HEK293 (cell line): ENCODE measurements around the gene MTERF4.

Experiments
- ATF2 ChIP-seq: fragments of 450-650 bp; formaldehyde crosslinking; IDR thresholded peaks from 2 replicates; pipeline ENCODE4 v1.5.1; 2016; ENCODE audit warnings: missing biosample characterization, missing genetic modification characterization, low read depth
- ELK4 ChIP-seq: IDR thresholded peaks from 2 replicates; pipeline ENCODE4 v1.6.1; 2011; ENCODE audit warnings: mild to moderate bottlenecking, low read depth, low read length, borderline replicate concordance
- GLIS1 ChIP-seq: fragments of 450-650 bp; formaldehyde crosslinking; IDR thresholded peaks from 2 replicates; pipeline ENCODE4 v1.5.1; 2016; ENCODE audit warnings: missing biosample characterization, missing genetic modification characterization
- GLIS2 ChIP-seq: fragments of 450-650 bp; formaldehyde crosslinking; IDR thresholded peaks from 2 replicates; pipeline ENCODE4 v1.5.1; 2016; ENCODE audit warnings: missing biosample characterization, missing genetic modification characterization
- KLF10 ChIP-seq: fragments of 450-650 bp; IDR thresholded peaks from 2 replicates; pipeline ENCODE4 v1.5.1; 2018; ENCODE audit warnings: missing biosample characterization, mild to moderate bottlenecking, missing genetic modification characterization
- PATZ1 ChIP-seq: fragments of 450-650 bp; formaldehyde crosslinking; IDR thresholded peaks from 2 replicates; pipeline ENCODE4 v1.5.1; 2016; ENCODE audit warnings: missing biosample characterization, missing genetic modification characterization
- RBAK ChIP-seq: fragments of 450-650 bp; formaldehyde crosslinking; IDR thresholded peaks from 2 replicates; pipeline ENCODE4 v1.5.1; 2016; ENCODE audit warnings: missing biosample characterization, missing genetic modification characterization
- REST ChIP-seq: fragments of 450-650 bp; formaldehyde crosslinking; IDR thresholded peaks from 2 replicates; pipeline ENCODE4 v1.5.1; 2016; ENCODE audit warnings: missing biosample characterization, missing genetic modification characterization
- TRIM28 ChIP-seq: IDR thresholded peaks from 2 replicates; pipeline ENCODE4 v1.6.1; 2011; ENCODE audit warnings: low read length, control low read depth, borderline replicate concordance
- ZFP37 ChIP-seq: fragments of 450-650 bp; formaldehyde crosslinking; IDR thresholded peaks from 2 replicates; pipeline ENCODE4 v1.5.1; 2016; ENCODE audit warnings: missing biosample characterization, missing genetic modification characterization
- ZFP41 ChIP-seq: fragments of 450-650 bp; formaldehyde crosslinking; IDR thresholded peaks from 2 replicates; pipeline ENCODE4 v1.5.1; 2016; ENCODE audit warnings: missing biosample characterization, missing genetic modification characterization, borderline replicate concordance
- ZNF140 ChIP-seq: fragments of 450-650 bp; formaldehyde crosslinking; IDR thresholded peaks from 2 replicates; pipeline ENCODE4 v1.5.1; 2016; ENCODE audit warnings: missing biosample characterization, missing genetic modification characterization
- ZNF223 ChIP-seq: fragments of 450-650 bp; formaldehyde crosslinking; IDR thresholded peaks from 2 replicates; pipeline ENCODE4 v1.5.1; 2016; ENCODE audit warnings: missing biosample characterization, missing genetic modification characterization
- ZNF280D ChIP-seq: fragments of 450-650 bp; formaldehyde crosslinking; IDR thresholded peaks from 2 replicates; pipeline ENCODE4 v1.5.1; 2016; ENCODE audit warnings: missing biosample characterization, missing genetic modification characterization
- ZNF362 ChIP-seq: fragments of 450-650 bp; formaldehyde crosslinking; IDR thresholded peaks from 2 replicates; pipeline ENCODE4 v1.5.1; 2016; ENCODE audit warnings: missing biosample characterization, missing genetic modification characterization
- ZNF416 ChIP-seq: fragments of 450-650 bp; formaldehyde crosslinking; IDR thresholded peaks from 2 replicates; pipeline ENCODE4 v1.5.1; 2016; ENCODE audit warnings: missing biosample characterization, missing genetic modification characterization
- ZNF488 ChIP-seq: fragments of 450-650 bp; formaldehyde crosslinking; IDR thresholded peaks from 2 replicates; pipeline ENCODE4 v1.5.1; 2016; ENCODE audit warnings: missing biosample characterization, missing genetic modification characterization
- ZNF501 ChIP-seq: fragments of 450-650 bp; formaldehyde crosslinking; IDR thresholded peaks from 2 replicates; pipeline ENCODE4 v1.5.1; 2016; ENCODE audit warnings: missing biosample characterization, missing genetic modification characterization
- ZNF510 ChIP-seq: fragments of 450-650 bp; formaldehyde crosslinking; IDR thresholded peaks from 2 replicates; pipeline ENCODE4 v1.5.1; 2018; ENCODE audit warnings: mild to moderate bottlenecking, missing genetic modification characterization, missing biosample characterization; ENCODE audit not compliant: insufficient replicate concordance
- ZNF529 ChIP-seq: fragments of 450-650 bp; formaldehyde crosslinking; IDR thresholded peaks from 2 replicates; pipeline ENCODE4 v1.5.1; 2017; ENCODE audit warnings: missing genetic modification characterization, missing biosample characterization; ENCODE audit not compliant: insufficient replicate concordance
- ZNF548 ChIP-seq: fragments of 450-650 bp; formaldehyde crosslinking; IDR thresholded peaks from 2 replicates; pipeline ENCODE4 v1.5.1; 2016; ENCODE audit warnings: missing biosample characterization, missing genetic modification characterization
- ZNF558 ChIP-seq: fragments of 450-650 bp; formaldehyde crosslinking; IDR thresholded peaks from 2 replicates; pipeline ENCODE4 v1.5.1; 2016; ENCODE audit warnings: missing biosample characterization, missing genetic modification characterization
- ZNF571 ChIP-seq: fragments of 450-650 bp; formaldehyde crosslinking; IDR thresholded peaks from 2 replicates; pipeline ENCODE4 v1.5.0; 2017; ENCODE audit warnings: missing biosample characterization, missing genetic modification characterization
- ZNF596 ChIP-seq: fragments of 450-650 bp; IDR thresholded peaks from 2 replicates; pipeline ENCODE4 v1.5.0; 2018; ENCODE audit warnings: missing biosample characterization, mild to moderate bottlenecking, missing genetic modification characterization, moderate library complexity
- ZNF670 ChIP-seq: fragments of 450-650 bp; formaldehyde crosslinking; IDR thresholded peaks from 2 replicates; pipeline ENCODE4 v1.5.1; 2016; ENCODE audit warnings: missing biosample characterization, missing genetic modification characterization, low read depth
- ZNF843 ChIP-seq: fragments of 450-650 bp; formaldehyde crosslinking; IDR thresholded peaks from 2 replicates; pipeline ENCODE4 v1.5.1; 2016; ENCODE audit warnings: missing biosample characterization, missing genetic modification characterization

Gene MTERF4

GRCh38 chr2:241149925-241150659 lies 48.0 kb upstream of the MTERF4 start, which contains the start of gene PPP1R7 (continued):
- TF ChIP-seq REST (tag by site-specific recombination) (0 out of 2 replicates have a peak, but pooled peaks have one; percentile 12), ZNF416 (tag by site-specific recombination) (no peak), ZNF670 (tag by site-specific recombination) (no peak), TRIM28 (no peak; the same call in 1 of the 2 replicates), GLIS1 (tag by site-specific recombination) (0 out of 2 replicates have a peak, but pooled peaks have one; percentile 16), ZNF362 (tag by site-specific recombination) (no peak), ZNF529 (tag by site-specific recombination) (no peak), KLF10 (0 out of 2 replicates have a peak, but pooled peaks have one; percentile 17), ZNF548 (tag by site-specific recombination) (peak; percentile 49; the same call in 1 of the 2 replicates), GLIS2 (tag by site-specific recombination) (no peak; the same call in 1 of the 2 replicates), ZNF558 (tag by site-specific recombination) (no peak), ZFP37 (peak; percentile 80; the same call in 1 of the 2 replicates), ATF2 (no peak), ZNF571 (tag by site-specific recombination) (no peak), ZFP41 (no peak), ZNF596 (tag by site-specific recombination) (no peak), ZNF223 (no peak), ZNF501 (tag by site-specific recombination) (peak; percentile 78; the same call in 1 of the 2 replicates), ZNF280D (tag by site-specific recombination) (0 out of 2 replicates have a peak, but pooled peaks have one; percentile 73), ZNF843 (tag by site-specific recombination) (peak; percentile 50; the same call in 1 of the 2 replicates), ZNF488 (no peak), ELK4 (peak; percentile 64; the same call in 1 of the 2 replicates), PATZ1 (tag by site-specific recombination) (no peak; the same call in none of the 2 replicates), RBAK (no peak), ZNF510 (no peak), ZNF140 (tag by site-specific recombination) (no peak)
